ENCODE data around the gene GDAP2.
"Not testable (repeated sequence)": the region's sequence is repeated elsewhere in the genome, so short reads cannot be mapped to it uniquely, and the experiment has no call there.

Gene GDAP2, protein sequence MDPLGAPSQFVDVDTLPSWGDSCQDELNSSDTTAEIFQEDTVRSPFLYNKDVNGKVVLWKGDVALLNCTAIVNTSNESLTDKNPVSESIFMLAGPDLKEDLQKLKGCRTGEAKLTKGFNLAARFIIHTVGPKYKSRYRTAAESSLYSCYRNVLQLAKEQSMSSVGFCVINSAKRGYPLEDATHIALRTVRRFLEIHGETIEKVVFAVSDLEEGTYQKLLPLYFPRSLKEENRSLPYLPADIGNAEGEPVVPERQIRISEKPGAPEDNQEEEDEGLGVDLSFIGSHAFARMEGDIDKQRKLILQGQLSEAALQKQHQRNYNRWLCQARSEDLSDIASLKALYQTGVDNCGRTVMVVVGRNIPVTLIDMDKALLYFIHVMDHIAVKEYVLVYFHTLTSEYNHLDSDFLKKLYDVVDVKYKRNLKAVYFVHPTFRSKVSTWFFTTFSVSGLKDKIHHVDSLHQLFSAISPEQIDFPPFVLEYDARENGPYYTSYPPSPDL

GRCh38 chr1:117929343-117930172 is at the start of gene GDAP2, which contains the start of gene WDR3:
Gene GDAP2, minus strand, starts transcription at chr1:117929621. Its CDS starts 9,264 bp downstream, at chr1:117920357.
Gene WDR3, plus strand, starts transcription at chr1:117929739. Its CDS starts 3,581 bp downstream, at chr1:117933320.
- peak; percentile 91 to 95 for DNase-seq (ENCODE audit: low read depth in 2 of 2)

DNA sequence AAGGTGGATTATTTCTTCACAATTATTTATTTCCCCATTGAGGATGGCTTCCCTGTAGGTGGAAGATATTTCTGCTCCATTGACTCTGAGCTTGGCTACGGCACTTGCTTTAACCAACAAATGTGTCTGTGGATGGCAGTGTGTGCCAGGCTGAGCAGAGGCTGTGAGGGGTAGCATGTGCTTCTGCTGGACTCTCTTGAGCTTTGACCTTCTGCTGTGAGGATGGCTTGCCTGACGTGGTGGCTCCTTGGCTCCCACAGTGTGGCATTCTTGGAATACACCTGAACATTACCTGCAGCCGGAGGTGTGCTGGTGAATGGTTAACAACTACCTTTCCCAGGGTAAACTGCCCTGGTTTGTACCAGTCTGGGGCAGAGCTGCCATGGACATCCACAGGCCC is 47.0 kb upstream of the GDAP2 start:
- DNase-seq (ENCODE audit: low read depth in 2 of 2), result no peak

GRCh38 chr1:117971777-117972176 is 42.4 kb upstream of the GDAP2 start:
- no peak for DNase-seq (ENCODE audit: low read depth in 2 of 2)

- DNase-seq (ENCODE audit: low read depth in 2 of 2), result no peak
These were observed 40.8 kb upstream of the GDAP2 start for GRCh38 chr1:117970252-117970651.

DNA sequence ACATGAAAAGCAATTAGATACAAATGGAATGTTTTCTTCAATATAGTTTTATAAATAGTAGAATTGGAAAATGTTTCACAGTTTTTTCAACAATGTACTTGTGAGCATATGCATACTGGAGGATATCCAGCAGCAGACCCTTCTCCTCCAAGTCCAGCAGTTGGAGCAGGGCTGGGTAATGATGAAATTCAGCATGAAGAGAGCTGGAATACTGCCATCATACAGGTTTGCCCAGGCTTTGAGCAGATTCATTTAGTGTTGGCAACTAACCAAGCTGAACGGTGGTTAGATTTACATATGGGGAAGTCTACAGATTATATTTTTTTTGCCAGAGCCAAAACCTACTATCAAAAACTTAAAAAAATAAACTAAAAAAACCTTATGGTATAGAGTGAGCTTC is 38.5 kb upstream of the GDAP2 start:
- DNase-seq (ENCODE audit: low read depth in 2 of 2), result no peak

DNA sequence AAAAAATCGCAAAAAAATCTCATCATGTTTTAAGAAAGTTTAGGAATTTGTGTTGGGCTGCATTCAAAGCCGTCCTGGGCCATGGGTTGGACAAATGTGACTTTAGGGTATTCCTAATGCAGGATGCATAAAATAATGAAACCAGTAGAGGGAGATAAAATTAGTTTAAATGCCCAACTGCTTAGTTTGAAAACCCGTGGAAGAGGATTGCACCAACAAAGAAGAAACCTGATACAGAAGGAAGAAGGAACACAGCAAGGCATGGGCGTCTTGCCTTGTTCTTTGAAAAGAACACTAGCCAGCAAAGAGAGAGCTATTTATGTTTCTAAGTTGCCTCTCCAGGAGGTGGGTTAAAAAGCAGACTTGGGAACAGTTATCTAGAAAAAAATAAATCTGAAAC is 38.1 kb upstream of the GDAP2 start:
- DNase-seq (ENCODE audit: low read depth in 2 of 2), result no peak

GRCh38 chr1:117964290-117965038 is 35.0 kb upstream of the GDAP2 start:
- DNase-seq (ENCODE audit: low read depth in 2 of 2), result no peak

DNA sequence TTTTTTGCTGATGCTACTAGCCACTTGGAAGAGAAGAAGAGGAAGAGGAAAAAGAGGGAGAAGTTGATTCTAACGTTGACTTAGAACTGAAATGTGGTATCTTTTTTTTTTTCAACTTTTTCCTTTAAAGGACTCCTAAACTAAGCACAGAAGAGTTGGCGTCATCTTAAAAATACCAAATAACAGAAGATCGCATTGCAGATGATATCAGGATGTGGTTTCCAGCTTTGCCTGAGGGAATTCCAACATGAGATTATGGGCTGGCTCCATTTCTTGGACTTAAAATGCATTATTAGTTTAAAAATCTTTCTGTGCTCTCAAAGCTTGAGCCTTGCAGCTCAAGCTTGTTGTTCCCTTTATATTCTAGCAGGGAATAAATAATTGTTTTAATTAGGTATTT is 29.9 kb upstream of the GDAP2 start:
- no peak for DNase-seq (ENCODE audit: low read depth in 2 of 2)

DNA sequence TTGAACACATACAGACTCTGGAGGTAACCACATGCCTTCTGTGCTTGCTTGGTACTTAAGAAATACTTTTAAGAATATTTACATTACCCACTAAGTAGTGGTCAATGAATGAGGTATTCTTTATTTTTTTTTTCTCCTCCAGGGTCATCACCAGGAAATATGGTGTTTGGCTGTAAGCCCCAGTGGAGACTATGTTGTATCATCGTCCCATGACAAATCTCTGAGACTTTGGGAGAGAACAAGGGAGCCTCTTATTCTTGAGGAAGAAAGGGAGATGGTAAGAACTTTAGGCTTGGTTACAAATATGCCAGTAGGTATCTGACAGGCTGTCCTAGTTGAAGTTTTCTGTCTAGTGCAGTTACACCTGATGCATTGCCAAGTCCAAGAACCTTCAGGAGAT is 23.0 kb upstream of the GDAP2 start:
- DNase-seq (ENCODE audit: low read depth in 2 of 2), result no peak

DNA sequence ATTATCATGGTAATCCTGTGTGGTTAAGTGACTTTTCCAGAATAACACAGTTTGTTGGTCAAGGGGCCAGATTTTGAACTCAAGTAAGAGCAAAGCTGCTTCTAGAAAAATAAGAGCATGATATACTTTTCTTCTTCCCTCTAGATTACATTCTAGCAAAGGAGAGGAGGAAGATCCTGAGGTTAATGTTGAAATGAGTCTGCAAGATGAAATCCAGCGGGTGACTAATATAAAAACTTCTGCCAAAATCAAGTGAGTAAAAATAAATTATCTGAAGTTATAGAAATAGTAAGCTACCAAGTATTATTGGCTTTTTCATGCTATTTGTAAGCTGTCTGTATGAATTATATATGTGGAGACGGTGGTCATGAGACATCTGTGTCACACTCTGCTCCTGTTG is 12.9 kb upstream of the GDAP2 start:
- DNase-seq (ENCODE audit: low read depth in 2 of 2), result no peak

GRCh38 chr1:117933769-117934168 is 4.3 kb upstream of the GDAP2 start:
- no peak for DNase-seq (ENCODE audit: low read depth in 2 of 2)

DNA sequence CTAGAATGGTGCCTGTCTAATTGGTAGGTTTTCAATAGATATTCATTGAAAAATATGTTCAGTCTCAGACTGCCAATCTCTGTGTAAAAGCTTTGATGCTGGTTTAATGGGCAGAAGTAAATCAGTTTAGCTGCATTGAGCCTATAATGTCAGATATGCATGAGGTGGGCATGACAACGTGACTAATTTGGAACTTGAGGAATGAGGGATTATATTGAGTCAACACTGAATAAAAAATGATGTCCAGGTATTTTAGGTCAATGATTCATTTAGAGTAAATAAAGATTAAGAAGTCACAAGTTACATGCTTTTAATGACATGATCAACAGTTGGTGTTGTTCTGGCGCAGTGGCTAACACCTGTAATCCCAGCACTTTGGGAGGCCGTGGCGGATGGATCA is 3.2 kb upstream of the GDAP2 start:
- no peak for DNase-seq (ENCODE audit: low read depth in 2 of 2)

GRCh38 chr1:117930484-117930883 is 1.1 kb upstream of the GDAP2 start:
- no peak for DNase-seq (ENCODE audit: low read depth in 2 of 2)

GRCh38 chr1:117930173-117930447 is 689 bp upstream of the GDAP2 start:
- DNase-seq (ENCODE audit: low read depth in 2 of 2), result no peak

DNA sequence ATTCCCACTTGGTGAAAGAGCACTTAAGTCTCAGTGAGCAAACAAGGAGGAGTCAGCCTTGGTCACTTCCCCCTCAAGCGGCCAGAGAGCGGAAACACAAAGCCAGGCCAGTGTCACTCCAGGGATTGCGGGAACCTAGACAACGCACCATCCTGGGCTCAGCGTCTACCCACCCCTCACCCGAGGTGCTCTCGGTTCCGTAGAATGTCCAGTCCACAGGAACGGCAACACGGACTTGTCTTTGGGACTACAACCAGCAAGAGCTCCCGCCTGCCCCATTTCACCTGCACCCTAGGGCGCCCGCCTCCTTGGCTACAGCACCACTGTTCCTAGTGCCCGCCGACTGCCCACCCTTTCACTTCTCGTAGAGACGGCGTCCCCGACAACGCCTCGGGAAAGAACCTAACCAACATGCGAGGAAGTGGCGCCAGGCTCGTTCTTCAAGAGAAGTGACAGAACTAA is 509 bp downstream of the GDAP2 start:
- DNase-seq (ENCODE audit: low read depth in 2 of 2), result peak in 1 of 2 donors; percentile 5

GRCh38 chr1:117925981-117926380 is 3.4 kb downstream of the GDAP2 start:
- no peak for DNase-seq (ENCODE audit: low read depth in 2 of 2)

DNA sequence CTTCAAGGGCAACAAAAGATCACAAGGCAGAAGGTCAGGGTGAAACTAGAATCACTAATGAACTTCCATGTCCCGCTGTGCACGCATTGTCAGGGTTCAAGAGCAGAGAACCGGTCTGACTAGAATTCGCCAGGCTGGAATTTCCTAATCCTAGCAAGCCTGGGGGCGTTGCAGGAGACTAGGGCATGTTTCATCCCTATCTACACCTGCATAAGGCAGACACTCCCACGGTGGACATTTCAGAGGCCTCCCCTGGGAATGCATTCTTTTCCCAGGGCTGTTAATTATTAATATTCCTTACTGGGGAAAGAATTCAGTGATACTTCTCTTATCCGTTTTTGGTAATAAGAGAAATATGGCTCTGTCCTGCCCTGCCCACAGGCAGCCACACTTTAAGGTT is 6.7 kb downstream of the GDAP2 start:
- DNase-seq (ENCODE audit: low read depth in 2 of 2), result not testable (repeated sequence)

DNA sequence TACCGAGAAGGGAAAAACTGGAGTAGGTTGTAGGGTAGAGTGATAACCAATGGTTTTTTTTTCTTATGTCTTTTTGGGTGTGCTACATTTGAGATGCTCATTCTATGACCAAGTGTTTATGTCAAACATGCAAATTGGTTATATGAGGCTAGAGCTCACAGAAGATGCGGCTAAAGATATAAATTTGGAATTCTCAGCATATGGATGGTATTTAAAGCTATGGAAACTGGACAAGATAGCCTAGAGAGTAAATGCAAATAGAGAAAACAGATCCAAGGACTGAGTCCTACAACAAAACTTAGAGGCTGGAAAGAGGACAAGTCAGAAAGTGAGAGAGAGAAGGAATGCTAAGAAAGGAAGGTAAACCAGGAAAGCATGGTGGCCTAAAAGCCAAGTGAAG is 7.4 kb downstream of the GDAP2 start:
- DNase-seq (ENCODE audit: low read depth in 2 of 2), result no peak

DNA sequence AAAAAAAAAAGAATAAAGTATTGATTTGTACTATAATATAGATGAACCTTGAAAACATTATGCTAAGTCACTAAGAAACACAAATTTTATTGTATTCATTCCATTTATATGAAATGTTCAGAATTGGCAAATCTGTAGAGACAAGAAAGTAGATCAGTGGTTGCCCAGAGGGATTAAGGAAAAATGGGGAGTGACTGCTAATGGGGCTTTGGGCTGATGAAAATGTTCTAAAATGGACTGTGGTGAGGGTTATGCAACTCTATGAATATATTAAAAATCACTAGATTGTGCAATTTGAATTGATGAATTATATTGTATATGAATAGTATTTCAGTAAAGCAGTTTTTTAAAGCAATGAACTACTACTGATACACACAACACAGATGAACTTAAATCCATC is 10.0 kb downstream of the GDAP2 start:
- DNase-seq (ENCODE audit: low read depth in 2 of 2), result no peak

- no peak for DNase-seq (ENCODE audit: low read depth in 2 of 2)
These were observed 18.4 kb downstream of the GDAP2 start for GRCh38 chr1:117911051-117911450.

DNA sequence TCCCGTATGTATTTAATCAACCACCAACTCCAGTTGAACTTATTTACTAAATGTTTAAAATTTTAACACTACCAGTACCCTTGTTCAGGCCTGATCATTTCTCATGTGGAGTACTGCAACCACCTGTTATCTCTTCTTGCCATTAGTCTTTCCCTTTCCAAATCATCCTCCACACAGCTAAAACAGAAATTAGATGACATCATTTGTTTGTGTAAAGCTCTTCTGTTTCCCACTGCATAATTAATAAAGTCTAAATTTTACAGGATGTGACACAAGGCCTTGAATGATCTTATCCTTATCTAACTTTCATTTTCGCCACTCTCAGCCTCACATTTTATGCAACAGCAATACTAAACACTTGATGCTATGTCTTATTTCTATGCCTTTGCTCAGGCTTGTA is 24.4 kb downstream of the GDAP2 start:
- DNase-seq (ENCODE audit: low read depth in 2 of 2), result no peak

DNA sequence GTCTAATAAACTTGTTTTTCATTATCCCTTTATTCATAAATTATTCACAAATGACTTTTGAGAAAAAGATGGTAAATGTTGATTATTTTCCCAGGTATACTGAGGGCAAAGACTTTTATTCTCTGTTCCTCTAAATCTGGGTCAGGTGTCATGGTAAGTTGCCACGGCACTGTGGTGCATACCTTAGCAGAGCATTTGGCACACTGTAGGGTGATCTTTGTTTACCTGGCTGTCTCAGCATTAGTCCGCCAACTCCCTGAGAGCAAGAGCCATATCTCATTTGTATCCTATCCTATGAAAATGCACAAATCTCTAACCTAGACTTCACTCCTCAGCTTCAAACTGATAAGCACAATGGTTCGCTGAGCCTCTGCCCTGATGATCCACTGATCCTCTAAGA is 24.9 kb downstream of the GDAP2 start:
- DNase-seq (ENCODE audit: low read depth in 2 of 2), result no peak
